CD4-positive, alpha-beta memory T cell (primary cell): ENCODE results near the gene MRPS11. TPM values are rescaled to one million over a fixed set of nuclear protein-coding genes. Genes with fewer than 3 reads are reported as not detected.
A peak's percentile ranks its signal among the peaks of the same experiment; 100 is the strongest.
"Not testable (repeated sequence)": the region's sequence is repeated elsewhere in the genome, so short reads cannot be mapped to it uniquely, and the experiment has no call there.

ENCODE experiments used
- CTCF ChIA-PET: fragments of 350-600 bp; sonication (Branson Sonifier 250); formaldehyde crosslinking; loops from one replicate; lab custom pipeline; 2021; ENCODE audit warnings: inconsistent platforms; ENCODE audit not compliant: partially characterized antibody; lab: Charles Lee
- POLR2A ChIA-PET: fragments of 350-600 bp; sonication (Branson Sonifier 250); formaldehyde crosslinking; loops from one replicate; lab custom pipeline; 2021; ENCODE audit not compliant: partially characterized antibody; lab: Charles Lee
- DNase-seq, 5 donors: peaks; one replicate each; pipeline versions ENCODE4 v3.0.0 to v3.0.0-alpha.2; 2020 to 2022; ENCODE audit warnings: mixed read lengths in 1 of 5
- H3K27ac ChIP-seq: one replicate; pipeline ENCODE4 v1.7.0; 2013; ENCODE audit warnings: low read depth, low read length
- H3K27me3 ChIP-seq: 2 replicates; pipeline ENCODE4 v1.7.0; 2013; ENCODE audit warnings: mild to moderate bottlenecking, low read length, moderate library complexity; ENCODE audit not compliant: insufficient read depth
- H3K36me3 ChIP-seq: 2 replicates; pipeline ENCODE4 v1.7.0; 2013; ENCODE audit warnings: mild to moderate bottlenecking, low read length, moderate library complexity; ENCODE audit not compliant: insufficient read depth
- H3K4me1 ChIP-seq: 2 replicates; pipeline ENCODE4 v1.7.0; 2013; ENCODE audit warnings: mild to moderate bottlenecking, low read length, moderate library complexity; ENCODE audit not compliant: insufficient read depth
- H3K4me3 ChIP-seq, 2 donors: one replicate each; pipeline ENCODE4 v1.7.0; 2013; ENCODE audit warnings: low read length in 2 of 2, mild to moderate bottlenecking in 1 of 2
- H3K9me3 ChIP-seq, 2 donors: one replicate each; pipeline ENCODE4 v1.7.0; 2013; ENCODE audit warnings: low read length in 2 of 2, control low read depth in 1 of 2; ENCODE audit not compliant: control insufficient read depth in 1 of 2
- H3K27ac Mint-ChIP-seq, 7 donors: one replicate each; pipeline ENCODE4 v1.8.0; 2020 to 2021; ENCODE audit warnings: mixed read lengths in 7 of 7, mild to moderate bottlenecking in 6 of 7, inconsistent platforms in 3 of 7, moderate library complexity in 3 of 7
- H3K27me3 Mint-ChIP-seq, 2 donors: one replicate each; pipeline ENCODE4 v1.8.0; 2020 to 2021; ENCODE audit warnings: mixed read lengths in 2 of 2
- H3K36me3 Mint-ChIP-seq, 2 donors: one replicate each; pipeline ENCODE4 v1.8.0; 2020 to 2021; ENCODE audit warnings: mixed read lengths in 2 of 2, inconsistent platforms in 1 of 2, mild to moderate bottlenecking in 1 of 2
- H3K4me1 Mint-ChIP-seq, 4 donors: one replicate each; pipeline ENCODE4 v1.8.0; 2020 to 2021; ENCODE audit warnings: mixed read lengths in 4 of 4, mild to moderate bottlenecking in 1 of 4
- H3K4me3 Mint-ChIP-seq, 8 donors: one replicate each; pipeline ENCODE4 v1.8.0; 2020 to 2021; ENCODE audit warnings: mixed read lengths in 8 of 8, mild to moderate bottlenecking in 7 of 8, moderate library complexity in 6 of 8, inconsistent platforms in 3 of 8
- H3K9me3 Mint-ChIP-seq, 8 donors: one replicate each; pipeline ENCODE4 v1.8.0; 2020 to 2021; ENCODE audit warnings: mixed read lengths in 8 of 8, mild to moderate bottlenecking in 5 of 8, inconsistent platforms in 3 of 8, moderate library complexity in 1 of 8
- intact Hi-C: fragments of 100-400 bp; cut with micrococcal nuclease; formaldehyde crosslinking; loops from one replicate; pipeline ENCODE4 v1.15.1; 2023
- polyA plus RNA-seq, 2 donors: library from polyadenylated mRNA; unstranded; fragments of 300-500 nt; fragmentation: Illumina TruSeq; gene quantifications; one replicate each; pipeline ENCODE4 v1.2.3, GENCODE V29; 2021
- total RNA-seq, 2 experiments: library from RNA; stranded (reverse); gene quantifications; one replicate each; pipeline ENCODE4 v1.2.3, GENCODE V29; 2021

The MRPS11 gene
- total and polyA plus RNA-seq, 4 experiments from 2014 or later: 27.5 to 63.1 (median 42.6) TPM

- CTCF ChIA-PET: interaction anchor here (1.3 kb wide), 1 partner anchor 9 kb away, joined by 3 read pairs; no protein-coding TSS in a partner anchor
- intact Hi-C loops: loop anchor here (5.0 kb wide), 3 partner anchors 153 to 773 kb away; partner anchors contain the start of genes AEN and FANCI
Measured at GRCh38 chr15:88469321-88469720, 1.8 kb downstream of the MRPS11 start.

GRCh38 chr15:88470625-88471372 lies 3.3 kb downstream of the MRPS11 start:
- no peaks in the 10 kb centered on the region for H3K9me3 ChIP-seq
- Mint-ChIP-seq H3K4me3 (no peak overlapping the region), H3K36me3 (peaks cover 11 to 41% of the 10 kb centered on the region in 2 donors), H3K9me3 (no peaks in the 10 kb centered on the region), H3K27me3 (no peaks in the 10 kb centered on the region), H3K4me1 (peaks cover 13 to 30% (median 24%) of the 10 kb centered on the region in 4 donors), H3K27ac (no peak overlapping the region)
- intact Hi-C loops: no loop called here
- no peak overlapping the region for H3K27ac ChIP-seq
- H3K4me3 ChIP-seq: no peak overlapping the region
- ChIA-PET CTCF (interaction anchor here (0.6 to 1.6 kb wide), 3 partner anchors 168 to 739 kb away, joined by 3 read pairs; partner anchors contain the start of gene ISG20), POLR2A (no interaction called here)
- no peak for DNase-seq
- peaks cover 17% of the 10 kb centered on the region for H3K36me3 ChIP-seq
- H3K27me3 ChIP-seq: no peaks in the 10 kb centered on the region
- H3K4me1 ChIP-seq: peaks cover 25% of the 10 kb centered on the region

More at GRCh38 chr15:88469321-88469720, 1.8 kb downstream of the MRPS11 start:
- no peak overlapping the region for H3K4me3 Mint-ChIP-seq
- Histone ChIP-seq H3K4me1 (peaks cover 29% of the 10 kb centered on the region), H3K27me3 (no peaks in the 10 kb centered on the region), H3K36me3 (peaks cover 16% of the 10 kb centered on the region), H3K4me3 (no peak overlapping the region), H3K27ac (no peak overlapping the region), H3K9me3 (no peaks in the 10 kb centered on the region)
- no peak overlapping the region for H3K27ac Mint-ChIP-seq
- no peaks in the 10 kb centered on the region for H3K9me3 Mint-ChIP-seq
- no peaks in the 10 kb centered on the region for H3K27me3 Mint-ChIP-seq
- peaks cover 7 to 40% of the 10 kb centered on the region in 2 donors for H3K36me3 Mint-ChIP-seq
- peaks cover 13 to 38% (median 28%) of the 10 kb centered on the region in 4 donors for H3K4me1 Mint-ChIP-seq
- POLR2A ChIA-PET: interaction anchor here (0.6 to 1.3 kb wide), 2 partner anchors 54 to 169 kb away, joined by 3 read pairs; partner anchors contain the start of gene ISG20
- no peak for DNase-seq

- H3K4me3 ChIP-seq: no peak overlapping the region
- peaks cover 17 to 42% of the 10 kb centered on the region in 2 donors for H3K36me3 Mint-ChIP-seq
- H3K9me3 ChIP-seq: no peaks in the 10 kb centered on the region
- peak overlapping the region in 2 of 7 donors; percentile 34 to 57 for H3K27ac Mint-ChIP-seq
- H3K27me3 ChIP-seq: no peaks in the 10 kb centered on the region
- no peaks in the 10 kb centered on the region for H3K27me3 Mint-ChIP-seq
- no peak overlapping the region for H3K27ac ChIP-seq
- ChIA-PET POLR2A (no interaction called here), CTCF (interaction anchor here (1.2 to 1.6 kb wide), 2 partner anchors 167 to 193 kb away, joined by 3 read pairs; partner anchors contain the start of gene ISG20)
- H3K9me3 Mint-ChIP-seq: no peaks in the 10 kb centered on the region
- DNase-seq: no peak
- peaks cover 15% of the 10 kb centered on the region for H3K4me1 ChIP-seq
- intact Hi-C loops: no loop called here
- peaks cover 7 to 16% (median 14%) of the 10 kb centered on the region in 4 donors for H3K4me1 Mint-ChIP-seq
- H3K4me3 Mint-ChIP-seq: no peak overlapping the region
- peaks cover 27% of the 10 kb centered on the region for H3K36me3 ChIP-seq
Measured at GRCh38 chr15:88472225-88472624, 4.7 kb downstream of the MRPS11 start.

- peaks cover 30% of the 10 kb centered on the region for H3K36me3 ChIP-seq
- ChIA-PET POLR2A (interaction anchor here (1.0 kb wide), 1 partner anchor 10 kb away, joined by 3 read pairs; no protein-coding TSS in a partner anchor), CTCF (interaction anchor here (1.0 kb wide), 1 partner anchor 19 kb away, joined by 3 read pairs; no protein-coding TSS in a partner anchor)
- peaks cover 26 to 50% of the 10 kb centered on the region in 2 donors for H3K36me3 Mint-ChIP-seq
- H3K4me1 ChIP-seq, H3K9me3 Mint-ChIP-seq, intact Hi-C loops, H3K27me3 ChIP-seq, H3K4me3 Mint-ChIP-seq, H3K4me3 ChIP-seq, H3K9me3 ChIP-seq, H3K4me1 Mint-ChIP-seq, H3K27ac Mint-ChIP-seq, H3K27ac ChIP-seq, DNase-seq, H3K27me3 Mint-ChIP-seq: not testable (repeated sequence)
Measured at GRCh38 chr15:88473661-88474293, 6.3 kb downstream of the MRPS11 start.

- peak in 4 of 5 donors; percentile 17 to 28 (median 26) for DNase-seq
- H3K27me3 Mint-ChIP-seq: no peaks in the 10 kb centered on the region
- H3K9me3 Mint-ChIP-seq: no peaks in the 10 kb centered on the region
- no peak overlapping the region for H3K4me3 ChIP-seq
- no peaks in the 10 kb centered on the region for H3K4me1 ChIP-seq
- intact Hi-C loops: loop anchor here (1.0 kb wide), 1 partner anchor 188 kb away; no protein-coding TSS in a partner anchor
- H3K4me3 Mint-ChIP-seq: no peak overlapping the region
- no peaks in the 10 kb centered on the region for H3K27me3 ChIP-seq
- ChIA-PET POLR2A (no interaction called here), CTCF (interaction anchor here (1.1 to 1.9 kb wide), 2 partner anchors 159 to 188 kb away, joined by 3 to 7 read pairs; no protein-coding TSS in a partner anchor)
- peaks cover 0 to 2% (median 1%) of the 10 kb centered on the region in 4 donors for H3K4me1 Mint-ChIP-seq
- no peaks in the 10 kb centered on the region for H3K9me3 ChIP-seq
- peaks cover 28 to 55% of the 10 kb centered on the region in 2 donors for H3K36me3 Mint-ChIP-seq
- H3K27ac ChIP-seq: no peak overlapping the region
- H3K36me3 ChIP-seq: peaks cover 30% of the 10 kb centered on the region
- peak overlapping the region in 2 of 7 donors; percentile 35 to 42 for H3K27ac Mint-ChIP-seq
Measured at GRCh38 chr15:88476635-88477060, 9.1 kb downstream of the MRPS11 start.

GRCh38 chr15:88477126-88477525 lies 9.6 kb downstream of the MRPS11 start:
- Mint-ChIP-seq H3K27ac (peak overlapping the region in 2 of 7 donors; percentile 35 to 40), H3K4me3 (no peak overlapping the region), H3K36me3 (peaks cover 25 to 51% of the 10 kb centered on the region in 2 donors), H3K27me3 (no peaks in the 10 kb centered on the region), H3K4me1 (peaks cover 0 to 1% (median 0%) of the 10 kb centered on the region in 4 donors), H3K9me3 (no peaks in the 10 kb centered on the region)
- H3K27ac ChIP-seq: no peak overlapping the region
- peaks cover 29% of the 10 kb centered on the region for H3K36me3 ChIP-seq
- ChIA-PET POLR2A (no interaction called here), CTCF (interaction anchor here (1.1 to 1.9 kb wide), 2 partner anchors 159 to 188 kb away, joined by 3 to 7 read pairs; no protein-coding TSS in a partner anchor)
- no peak for DNase-seq
- no peaks in the 10 kb centered on the region for H3K9me3 ChIP-seq
- intact Hi-C loops: no loop called here
- no peak overlapping the region for H3K4me3 ChIP-seq
- no peaks in the 10 kb centered on the region for H3K27me3 ChIP-seq
- H3K4me1 ChIP-seq: no peaks in the 10 kb centered on the region
